ENCODE data around the gene TTC28. TPM values are rescaled to one million over a fixed set of nuclear protein-coding genes. Genes with fewer than 3 reads are reported as not detected.
A peak's percentile ranks its signal among the peaks of the same experiment; 100 is the strongest.

TTC28 gene
- total and polyA plus RNA-seq, 2 donors (not counting 3 experiments of a cell fraction or from before 2014, with no cell fraction given) = 16.5 to 51.1 TPM

- TF ChIP-seq POLR2AphosphoS5 (IDR thresholded peaks at IDR 0.05; ENCODE audit: insufficient read depth, low read depth, low read length) (no peak), JUN (IDR thresholded peaks at IDR 0.05; ENCODE audit: borderline replicate concordance, insufficient read depth, insufficient read length, low read depth) (no peak), POLR2A (IDR thresholded peaks at IDR 0.05; ENCODE audit: low read depth, low read length) (no peak), MAX (IDR thresholded peaks at IDR 0.05; ENCODE audit: insufficient read depth, insufficient read length) (no peak), GATA2 (IDR thresholded peaks at IDR 0.05; ENCODE audit: insufficient read depth, insufficient read length, low read depth, low read length) (no peak), EZH2 (IDR thresholded peaks at IDR 0.05; ENCODE audit: borderline replicate concordance, low read depth, low read length, severe bottlenecking) (no peak), MYC (IDR thresholded peaks at IDR 0.05; ENCODE audit: low read depth, low read length) (no peak), FOS (IDR thresholded peaks at IDR 0.05; ENCODE audit: borderline replicate concordance, insufficient read depth, low read length) (no peak), CTCF (IDR thresholded peaks at IDR 0.05; ENCODE audit: extremely low read depth in 1 of 2, insufficient read depth in 1 of 2, low read depth in 1 of 2, low read length in 2 of 2) (no peak)
- no peaks in the 10 kb centered on the region for H3K27me3 ChIP-seq (ENCODE audit: control insufficient read depth in 2 of 2, insufficient read depth in 2 of 2, low read length in 2 of 2)
- no peak overlapping the region for H3K27ac ChIP-seq (ENCODE audit: insufficient read depth, low read depth, low read length)
- no TSS peak for BruUV-seq (replicated peaks)
- no peaks in the 10 kb centered on the region for H3K36me3 ChIP-seq (ENCODE audit: control insufficient read depth in 2 of 2, extremely low read depth in 1 of 2, insufficient read depth in 2 of 2, low read length in 2 of 2)
- peaks cover 12% of the 10 kb centered on the region for H3K4me1 ChIP-seq (ENCODE audit: control insufficient read depth, extremely low read depth, insufficient read depth, low read length)
- ChIA-PET POLR2A (no interaction called here), CTCF (interaction anchor here (1.0 kb wide), 1 partner anchor 89 kb away, joined by 3 read pairs; no protein-coding TSS in a partner anchor)
- no peaks in the 10 kb centered on the region for H3K79me2 ChIP-seq (ENCODE audit: control insufficient read depth, insufficient read depth, low read length)
- no peak overlapping the region for H2AFZ ChIP-seq (ENCODE audit: low read depth, low read length)
- H3K9me1 ChIP-seq (replicated peaks; ENCODE audit: control insufficient read depth, extremely low read depth, insufficient read depth, low read length) = no peaks in the 10 kb centered on the region
- FAIRE-seq = no peak
- intact Hi-C loops (cut with micrococcal nuclease) = no loop called here
- no peaks in the 10 kb centered on the region for H3K9me3 ChIP-seq (replicated peaks; ENCODE audit: control insufficient read depth, insufficient read depth, low read length)
- peak; percentile 31 for DNase-seq (ENCODE audit: low read depth, low spot score)
- no peak overlapping the region for H3K9ac ChIP-seq (replicated peaks; ENCODE audit: extremely low read depth, insufficient read depth, low read length)
- no peak overlapping the region for H3K4me3 ChIP-seq (replicated peaks in 1 of 3; ENCODE audit: insufficient read depth in 1 of 3, low read depth in 1 of 3, low read length in 3 of 3)
- no peak overlapping the region for H3K4me2 ChIP-seq (ENCODE audit: insufficient read depth, low read length)
- no peaks in the 10 kb centered on the region for H4K20me1 ChIP-seq (replicated peaks; ENCODE audit: control insufficient read depth, extremely low read depth, insufficient read depth, low read length)
- dilution Hi-C loops (cut with MboI; ENCODE audit: extremely low pct_ligation_motif_present, low sequenced_read_pairs) = no loop called here
These were observed 704.1 kb downstream of the TTC28 start for GRCh38 chr22:27975381-27976013.

Measured in endothelial cell of umbilical vein (primary cell).